ENCODE data around the gene BLOC1S4.

The BLOC1S4 gene

GRCh38 chr4:6686104-6686787, 29.7 kb upstream of the BLOC1S4 start:
- no peak for TF ChIP-seq CTCF (conservative IDR thresholded peaks at IDR 0.05; ENCODE audit: low read depth, low read length)
- DNase-seq (ENCODE audit: low read depth), result no peak
- H3K4me3 ChIP-seq (ENCODE audit: low read length), result no peak overlapping the region

DNA sequence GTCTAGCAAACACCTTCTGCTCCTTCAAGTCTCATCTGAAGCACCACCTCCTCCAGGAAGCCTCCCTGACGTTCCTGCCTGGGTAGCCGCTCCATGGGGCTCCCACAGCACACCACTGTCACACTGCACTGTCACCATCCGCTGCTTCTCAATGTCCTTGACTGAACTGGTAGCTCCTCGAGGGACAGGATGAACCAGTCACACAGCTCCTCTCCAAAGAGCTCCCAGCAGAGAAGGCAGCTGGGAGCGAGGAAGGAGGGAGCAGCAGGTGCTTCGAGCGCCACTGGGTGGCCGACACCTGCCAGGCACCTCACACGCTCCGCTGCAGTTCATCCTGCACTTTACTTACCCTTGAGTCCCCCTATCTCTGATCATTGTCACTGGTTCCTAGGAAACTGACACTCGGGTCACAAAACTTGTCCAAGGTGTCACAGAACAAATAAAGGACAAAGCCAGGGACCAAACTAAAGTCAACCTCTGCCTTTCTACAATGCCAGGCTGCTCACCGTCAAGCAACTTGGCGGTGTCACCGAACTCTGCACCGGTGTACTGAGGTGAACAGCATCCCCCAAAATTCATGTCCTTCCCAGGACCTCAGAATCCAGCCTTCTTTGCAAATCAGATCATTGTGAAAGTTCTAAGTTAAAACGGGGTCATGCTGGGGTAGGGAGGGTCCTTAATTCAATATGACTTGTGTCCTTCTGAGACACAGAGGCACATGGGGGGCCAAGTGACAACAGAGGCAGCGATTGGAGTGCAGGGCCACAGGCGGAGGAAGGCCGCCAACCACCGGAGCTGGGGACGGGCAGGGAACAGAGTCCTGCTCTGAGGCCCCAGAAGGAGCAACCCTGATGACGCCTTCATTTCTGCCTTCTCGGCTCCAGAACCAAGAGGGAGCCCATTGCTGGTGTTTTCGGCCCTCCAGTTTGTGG, 27.8 kb upstream of the BLOC1S4 start:
- no peak for DNase-seq (ENCODE audit: low read depth)

GRCh38 chr4:6688879-6689505, 27.0 kb upstream of the BLOC1S4 start:
- H3K4me3 ChIP-seq (ENCODE audit: low read length), result no peak overlapping the region
- peak; percentile 63 for DNase-seq (ENCODE audit: low read depth)
- TF ChIP-seq CTCF (conservative IDR thresholded peaks at IDR 0.05; ENCODE audit: low read depth, low read length), result no peak

More for the DNA sequence above, 27.8 kb upstream of the BLOC1S4 start:
- H3K4me3 ChIP-seq (ENCODE audit: low read length), result no peak overlapping the region
- TF ChIP-seq CTCF (conservative IDR thresholded peaks at IDR 0.05; ENCODE audit: low read depth, low read length), result no peak

DNA sequence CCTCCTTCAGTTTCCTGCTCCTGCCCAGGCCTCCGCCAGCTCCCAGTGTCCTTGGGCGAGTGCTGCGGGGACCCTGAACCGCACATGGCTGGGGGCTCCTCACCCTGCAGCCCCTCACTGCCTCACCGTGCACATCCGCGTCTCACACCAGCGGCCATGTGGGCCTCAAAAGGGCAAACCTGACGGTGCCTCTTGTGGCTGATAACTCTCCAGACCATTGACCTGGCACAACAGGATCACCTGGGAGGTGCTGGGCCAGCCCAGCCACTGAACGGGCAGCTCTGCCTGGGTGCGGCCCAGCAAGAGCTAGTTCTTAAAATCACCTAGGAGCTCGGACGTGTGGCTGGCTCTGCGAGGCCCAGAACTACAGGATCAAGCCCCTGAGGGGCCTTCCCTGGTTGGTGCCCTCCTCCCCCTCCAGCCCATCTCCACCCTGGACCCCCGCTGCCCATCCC, 26.4 kb upstream of the BLOC1S4 start:
- DNase-seq (ENCODE audit: low read depth), result no peak
- TF ChIP-seq CTCF (conservative IDR thresholded peaks at IDR 0.05; ENCODE audit: low read depth, low read length), result no peak
- H3K4me3 ChIP-seq (ENCODE audit: low read length), result no peak overlapping the region

GRCh38 chr4:6692379-6692778, 23.6 kb upstream of the BLOC1S4 start:
- no peak for TF ChIP-seq CTCF (conservative IDR thresholded peaks at IDR 0.05; ENCODE audit: low read depth, low read length)
- DNase-seq (ENCODE audit: low read depth), result no peak
- no peak overlapping the region for H3K4me3 ChIP-seq (ENCODE audit: low read length)

DNA sequence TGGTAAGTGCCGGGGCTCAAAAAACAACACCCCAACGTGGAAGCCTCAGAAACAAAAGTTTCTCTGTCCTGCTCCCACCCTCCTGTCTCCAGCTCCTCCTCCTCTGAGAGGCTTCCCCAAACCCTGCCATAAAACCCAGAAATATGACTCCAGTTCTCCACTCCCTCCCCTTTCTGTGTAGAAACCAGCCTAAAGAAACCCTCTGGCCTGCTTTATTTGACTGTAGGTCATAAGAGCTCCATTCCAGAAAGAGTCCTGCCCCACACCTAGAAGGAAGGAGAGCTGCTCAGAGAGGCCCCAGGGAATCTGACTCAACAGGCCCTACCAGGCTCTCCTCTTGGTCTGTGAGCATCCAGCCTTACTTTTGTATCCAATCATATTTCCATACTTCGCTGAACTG, 23.2 kb upstream of the BLOC1S4 start:
- no peak overlapping the region for H3K4me3 ChIP-seq (ENCODE audit: low read length)
- DNase-seq (ENCODE audit: low read depth), result no peak
- no peak for TF ChIP-seq CTCF (conservative IDR thresholded peaks at IDR 0.05; ENCODE audit: low read depth, low read length)

Data from retinal pigment epithelial cell (primary cell).